OCI-LY3 (cell line): ENCODE results near the gene TPCN2.

Source experiments
- H2AFZ ChIP-seq: fragments of 200-600, 300-600 bp; shearing (Covaris generic); 2 replicates; pipeline ENCODE4 v1.6.0; 2014; ENCODE audit warnings: antibody characterized with exemption, low read depth, low read length
- H3K27ac ChIP-seq: fragments of 200-600, 300-600 bp; sonication (generic); 2 replicates; pipeline ENCODE4 v1.5.1; 2014; ENCODE audit warnings: mild to moderate bottlenecking, low read length, moderate library complexity, mixed read lengths
- H3K27me3 ChIP-seq: fragments of 200-600, 300-600 bp; sonication (generic); 2 replicates; pipeline ENCODE4 v1.6.1; 2014; ENCODE audit warnings: low read depth, low read length, mixed read lengths
- H3K36me3 ChIP-seq: fragments of 200-600, 300-600 bp; sonication (generic); replicated peaks from 2 replicates; pipeline ENCODE3; 2014; ENCODE audit warnings: low read depth, low read length, mixed read lengths
- H3K4me1 ChIP-seq: fragments of 300-600, 200-600 bp; sonication (generic); 2 replicates; pipeline ENCODE4 v1.6.1; 2014; ENCODE audit warnings: low read length, mixed read lengths
- H3K4me2 ChIP-seq: fragments of 200-600, 300-600 bp; sonication (generic); 2 replicates; pipeline ENCODE4 v1.6.1; 2014; ENCODE audit warnings: low read length, mixed read lengths
- H3K4me3 ChIP-seq: fragments of 300-600, 200-600 bp; sonication (generic); 2 replicates; pipeline ENCODE4 v1.5.1; 2014; ENCODE audit warnings: antibody characterized with exemption, mild to moderate bottlenecking, low read length, moderate library complexity
- H3K79me2 ChIP-seq: fragments of 300-600, 200-600 bp; shearing (Covaris generic); 2 replicates; pipeline ENCODE4 v1.6.1; 2014; ENCODE audit warnings: mild to moderate bottlenecking, low read length, mixed read lengths
- H3K9ac ChIP-seq: fragments of 300-600, 200-600 bp; shearing (Covaris generic); 2 replicates; pipeline ENCODE4 v1.6.0; 2014; ENCODE audit warnings: mild to moderate bottlenecking, low read length, moderate library complexity
- H3K9me3 ChIP-seq: fragments of 200-600, 300-600 bp; shearing (Covaris generic); 2 replicates; pipeline ENCODE4 v1.6.1; 2014; ENCODE audit warnings: low read length, mixed read lengths; ENCODE audit not compliant: insufficient read depth
- H4K20me1 ChIP-seq: fragments of 200-600, 300-600 bp; sonication (generic); 2 replicates; pipeline ENCODE4 v1.6.1; 2016; ENCODE audit warnings: low read length, mixed read lengths; ENCODE audit not compliant: insufficient read depth
- EZH2phosphoT487 ChIP-seq: fragments of 200-600 bp; shearing (Covaris generic); IDR thresholded peaks from 2 replicates; pipeline ENCODE4 v1.6.1; 2018; ENCODE audit warnings: antibody characterized with exemption, mixed run types, low read depth
- TF ChIP-seq, protein P1 (sequence below): fragments of 200-600, 300-600 bp; sonication (generic); IDR thresholded peaks from 2 replicates; pipeline ENCODE4 v1.5.1; 2014; ENCODE audit warnings: antibody characterized with exemption, low read length, low read depth

TPCN2 gene

DNA sequence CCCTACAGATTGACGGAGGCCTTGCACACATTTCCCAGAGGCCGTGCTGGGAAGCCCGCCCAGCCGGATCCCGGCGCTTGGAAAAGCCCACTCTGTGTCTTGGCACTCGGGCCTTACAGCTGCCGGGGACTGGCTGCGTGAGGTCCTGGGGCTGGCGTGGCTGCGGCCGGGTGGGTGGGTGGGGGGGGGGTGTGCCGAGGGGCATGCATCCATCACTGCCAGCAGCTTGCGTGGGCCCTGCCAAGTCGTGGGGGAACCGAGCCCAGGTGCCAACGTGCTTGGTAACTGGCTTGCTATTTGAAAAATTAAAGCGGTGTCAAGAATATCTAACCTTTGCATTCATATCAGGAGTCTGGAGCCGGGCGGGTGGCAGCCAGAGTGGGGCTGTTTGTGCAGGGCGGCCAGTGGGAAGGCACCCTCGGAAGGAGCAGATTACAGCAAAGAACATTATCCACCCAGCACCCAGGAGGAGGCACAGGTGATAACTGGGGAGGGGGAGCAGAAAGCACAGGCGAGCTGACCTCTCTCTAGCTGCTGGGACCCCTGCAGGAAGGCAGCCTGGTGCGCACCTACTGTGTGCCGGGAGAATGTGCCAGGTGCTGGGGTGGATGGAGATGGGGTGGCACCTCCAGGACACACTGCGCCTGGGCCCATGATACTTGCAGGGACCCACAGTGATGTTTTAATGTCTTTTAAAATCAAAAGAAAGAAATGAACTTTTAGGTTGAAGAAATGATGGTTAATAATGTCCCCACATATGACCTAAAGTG, 78.5 kb downstream of the TPCN2 start:
- TF ChIP-seq, protein P1, sequence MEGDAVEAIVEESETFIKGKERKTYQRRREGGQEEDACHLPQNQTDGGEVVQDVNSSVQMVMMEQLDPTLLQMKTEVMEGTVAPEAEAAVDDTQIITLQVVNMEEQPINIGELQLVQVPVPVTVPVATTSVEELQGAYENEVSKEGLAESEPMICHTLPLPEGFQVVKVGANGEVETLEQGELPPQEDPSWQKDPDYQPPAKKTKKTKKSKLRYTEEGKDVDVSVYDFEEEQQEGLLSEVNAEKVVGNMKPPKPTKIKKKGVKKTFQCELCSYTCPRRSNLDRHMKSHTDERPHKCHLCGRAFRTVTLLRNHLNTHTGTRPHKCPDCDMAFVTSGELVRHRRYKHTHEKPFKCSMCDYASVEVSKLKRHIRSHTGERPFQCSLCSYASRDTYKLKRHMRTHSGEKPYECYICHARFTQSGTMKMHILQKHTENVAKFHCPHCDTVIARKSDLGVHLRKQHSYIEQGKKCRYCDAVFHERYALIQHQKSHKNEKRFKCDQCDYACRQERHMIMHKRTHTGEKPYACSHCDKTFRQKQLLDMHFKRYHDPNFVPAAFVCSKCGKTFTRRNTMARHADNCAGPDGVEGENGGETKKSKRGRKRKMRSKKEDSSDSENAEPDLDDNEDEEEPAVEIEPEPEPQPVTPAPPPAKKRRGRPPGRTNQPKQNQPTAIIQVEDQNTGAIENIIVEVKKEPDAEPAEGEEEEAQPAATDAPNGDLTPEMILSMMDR = no peak
- no peak for TF ChIP-seq EZH2phosphoT487
- no peaks in the 10 kb centered on the region for H3K36me3 ChIP-seq
- no peak overlapping the region for H3K9ac ChIP-seq
- no peak overlapping the region for H3K4me3 ChIP-seq
- peaks cover 8% of the 10 kb centered on the region; the same call in 1 of the 2 replicates for H3K9me3 ChIP-seq
- H2AFZ ChIP-seq = no peak overlapping the region
- H3K79me2 ChIP-seq = no peaks in the 10 kb centered on the region
- H3K27ac ChIP-seq = no peak overlapping the region
- H3K4me2 ChIP-seq = no peak overlapping the region
- H3K4me1 ChIP-seq = peaks cover 18% of the 10 kb centered on the region
- H3K27me3 ChIP-seq = 0 out of 2 replicates have a peak, but pooled peaks cover 2% of the 10 kb centered on the region
- no peaks in the 10 kb centered on the region for H4K20me1 ChIP-seq

DNA sequence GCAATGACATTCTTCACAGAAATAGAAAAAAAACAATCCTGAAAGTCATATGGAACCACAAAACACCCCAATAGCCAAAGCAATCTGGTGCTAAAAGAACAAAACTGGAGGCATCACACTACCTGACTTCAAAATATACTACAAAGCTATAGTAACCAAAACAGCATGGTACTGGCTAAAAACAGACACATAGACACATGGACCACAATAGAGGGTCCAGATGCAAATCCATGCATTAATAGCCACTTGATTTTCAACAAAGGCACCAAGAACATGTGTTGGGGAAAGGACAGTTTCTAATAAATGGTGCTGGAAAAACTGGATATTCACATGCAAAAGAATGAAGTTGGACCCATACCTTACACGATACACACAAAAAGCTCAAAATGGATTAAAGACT, 79.2 kb downstream of the TPCN2 start:
- Histone ChIP-seq H3K27me3 (no peaks in the 10 kb centered on the region), H3K79me2 (no peaks in the 10 kb centered on the region), H3K4me3 (no peak overlapping the region), H3K9me3 (peaks cover 13% of the 10 kb centered on the region), H4K20me1 (no peaks in the 10 kb centered on the region), H3K36me3 (peaks cover 5% of the 10 kb centered on the region), H3K27ac (no peak overlapping the region), H3K9ac (no peak overlapping the region), H3K4me2 (no peak overlapping the region), H3K4me1 (peaks cover 14% of the 10 kb centered on the region), H2AFZ (no peak overlapping the region)
- no peak for TF ChIP-seq EZH2phosphoT487
- TF ChIP-seq, protein P1 = no peak

DNA sequence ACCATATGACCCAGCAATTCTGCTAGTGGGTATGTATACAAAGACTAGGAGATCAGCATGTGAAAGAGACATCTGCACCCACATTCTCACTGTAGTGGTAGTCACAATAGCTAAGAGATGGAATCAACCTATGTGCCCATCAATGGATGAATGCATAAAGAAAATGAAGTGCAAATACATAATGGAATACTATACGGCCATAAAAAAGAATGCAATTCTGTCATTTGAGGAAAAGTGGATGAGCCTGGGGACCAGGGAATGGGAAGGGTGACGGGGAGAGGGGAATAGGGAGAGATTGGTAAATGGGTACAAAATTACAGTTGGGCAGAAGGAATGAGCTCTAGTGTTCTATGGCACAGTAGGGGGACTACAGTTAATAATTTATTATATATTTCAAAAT, 80.3 kb downstream of the TPCN2 start:
- H3K9me3 ChIP-seq = peaks cover 24% of the 10 kb centered on the region
- H2AFZ ChIP-seq = no peak overlapping the region
- TF ChIP-seq EZH2phosphoT487 = no peak
- TF ChIP-seq, protein P1 = no peak

DNA sequence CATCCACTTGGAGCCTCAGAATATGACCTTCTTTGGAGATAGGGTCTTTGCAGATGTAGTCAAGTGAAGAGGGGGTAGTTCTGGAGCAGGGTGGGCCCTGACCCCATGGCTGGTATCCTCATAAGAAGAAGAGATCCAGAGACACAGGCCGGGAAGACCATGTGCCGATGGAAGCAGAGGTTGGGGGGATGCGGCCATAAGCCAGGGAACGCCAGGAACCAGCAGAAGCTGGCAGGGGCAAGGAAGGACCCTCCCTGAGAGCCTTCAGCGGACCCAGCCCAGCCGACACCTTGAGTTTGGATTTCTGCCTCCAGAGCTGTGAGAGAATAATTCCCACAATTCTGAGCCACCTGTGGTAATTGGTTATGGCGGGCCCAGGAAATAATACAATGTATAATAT, 80.9 kb downstream of the TPCN2 start:
- no peaks in the 10 kb centered on the region for H3K27me3 ChIP-seq
- peaks cover 26% of the 10 kb centered on the region for H3K9me3 ChIP-seq
- no peaks in the 10 kb centered on the region for H4K20me1 ChIP-seq
- peaks cover 18% of the 10 kb centered on the region for H3K36me3 ChIP-seq
- H2AFZ ChIP-seq = no peak overlapping the region
- no peak overlapping the region for H3K9ac ChIP-seq
- H3K4me3 ChIP-seq = no peak overlapping the region
- H3K4me1 ChIP-seq = peaks cover 10% of the 10 kb centered on the region
- H3K79me2 ChIP-seq = no peaks in the 10 kb centered on the region
- H3K27ac ChIP-seq = no peak overlapping the region
- no peak overlapping the region for H3K4me2 ChIP-seq
- TF ChIP-seq EZH2phosphoT487 = no peak
- TF ChIP-seq, protein P1 = no peak

More for the DNA sequence above, 80.3 kb downstream of the TPCN2 start:
- Histone ChIP-seq H4K20me1 (no peaks in the 10 kb centered on the region), H3K4me2 (no peak overlapping the region), H3K4me1 (peaks cover 8% of the 10 kb centered on the region), H3K9ac (no peak overlapping the region), H3K4me3 (no peak overlapping the region), H3K79me2 (no peaks in the 10 kb centered on the region), H3K27ac (no peak overlapping the region), H3K27me3 (no peaks in the 10 kb centered on the region), H3K36me3 (peaks cover 16% of the 10 kb centered on the region)
